HG03432 (cell line): ENCODE results near the gene NKAIN2.
"Not testable (repeated sequence)": the region's sequence is repeated elsewhere in the genome, so short reads cannot be mapped to it uniquely, and the experiment has no call there.

Source experiments
- ATAC-seq: cut with Tn5 transposase; IDR thresholded peaks from one replicate; pipeline ENCODE4 v1.9.1; 2021; ENCODE audit warnings: mild to moderate bottlenecking, moderate library complexity; ENCODE audit not compliant: unreplicated experiment

The NKAIN2 gene

DNA sequence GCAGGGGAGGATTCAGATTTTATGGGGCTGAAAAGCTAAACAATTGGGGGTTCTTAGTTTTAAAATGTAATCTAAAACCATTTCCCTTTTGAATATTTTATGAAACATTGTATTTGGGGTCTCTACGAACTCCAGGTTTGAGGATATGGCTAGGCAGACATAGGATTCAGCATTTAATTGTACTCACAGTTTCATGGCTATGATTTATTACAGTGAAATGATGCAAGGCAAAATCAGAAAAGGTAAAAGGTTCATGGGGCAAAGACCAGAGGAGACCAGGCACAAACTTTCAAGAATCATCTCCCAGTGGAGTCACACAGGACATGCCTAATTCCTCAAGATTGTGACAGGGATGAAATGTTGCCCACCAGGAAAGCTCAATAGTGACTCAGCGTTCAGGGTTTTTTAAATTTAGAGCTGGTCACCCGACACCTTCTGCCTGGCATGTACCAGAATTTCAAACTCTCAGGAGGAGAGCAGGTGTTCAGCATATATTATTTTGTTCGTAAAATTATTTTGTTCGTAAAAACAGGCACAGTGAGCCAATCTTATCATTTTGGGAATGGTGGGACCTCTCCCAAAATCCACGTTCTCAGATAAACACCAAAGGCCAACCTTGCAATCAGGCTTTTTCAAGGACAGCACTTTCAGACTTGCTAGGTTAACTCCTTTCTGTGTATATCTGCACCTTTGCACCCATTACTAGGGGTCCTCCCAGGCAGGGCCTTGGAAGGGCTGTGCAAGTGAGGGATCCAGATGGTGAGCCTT lies 270.3 kb downstream of the NKAIN2 start:
- no peak for ATAC-seq

DNA sequence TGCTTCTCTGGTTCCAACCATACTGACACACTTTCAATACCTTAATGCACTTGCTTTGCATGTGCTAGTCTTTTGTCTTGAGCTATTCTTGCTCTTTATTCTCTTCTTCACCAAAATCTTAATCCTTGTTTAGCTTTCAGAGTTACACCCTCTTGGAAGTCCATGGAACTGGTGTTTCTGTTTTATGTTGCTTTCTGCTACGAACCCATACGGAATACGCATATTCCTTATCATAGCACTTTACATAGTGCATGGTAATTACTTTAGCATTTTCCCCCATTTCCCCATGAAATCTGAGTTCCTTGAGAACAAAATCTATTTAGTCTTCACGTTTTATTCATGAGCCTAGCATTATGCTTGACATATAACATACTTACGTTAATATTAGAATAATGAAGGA lies 270.9 kb downstream of the NKAIN2 start:
- ATAC-seq: no peak

DNA sequence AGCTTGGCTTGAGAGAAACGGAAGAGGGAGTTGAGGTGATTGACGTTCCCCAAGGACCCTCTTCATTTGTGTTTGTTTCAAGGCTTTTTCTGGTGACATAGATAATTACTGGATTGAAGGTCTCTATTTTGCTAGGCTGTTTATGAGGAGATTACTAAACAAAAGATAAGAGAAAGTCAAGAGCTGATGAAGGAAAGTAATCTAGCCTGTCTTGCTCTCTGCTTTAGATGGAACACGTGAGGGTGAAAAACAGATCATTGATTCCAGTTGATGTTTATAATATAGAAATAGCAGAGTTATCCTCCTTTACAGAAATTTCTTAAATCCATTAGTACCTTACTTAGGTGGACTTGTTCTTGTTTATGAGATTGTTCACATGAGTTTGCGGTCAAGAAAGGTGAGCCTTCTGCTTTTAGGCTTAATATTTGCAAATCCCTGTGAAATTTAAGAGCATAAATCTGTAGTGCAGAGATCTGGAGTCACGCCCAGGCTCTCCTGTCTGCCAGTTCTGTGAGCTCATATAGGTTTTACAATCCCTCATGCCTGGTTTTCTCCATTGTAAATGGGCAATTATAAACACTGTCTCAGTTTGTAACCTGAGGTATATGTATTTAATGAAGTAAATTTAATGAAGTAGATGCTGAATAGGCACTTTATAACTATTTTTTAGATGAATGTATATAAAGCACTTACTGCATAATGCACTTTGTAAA lies 272.8 kb downstream of the NKAIN2 start:
- no peak for ATAC-seq

DNA sequence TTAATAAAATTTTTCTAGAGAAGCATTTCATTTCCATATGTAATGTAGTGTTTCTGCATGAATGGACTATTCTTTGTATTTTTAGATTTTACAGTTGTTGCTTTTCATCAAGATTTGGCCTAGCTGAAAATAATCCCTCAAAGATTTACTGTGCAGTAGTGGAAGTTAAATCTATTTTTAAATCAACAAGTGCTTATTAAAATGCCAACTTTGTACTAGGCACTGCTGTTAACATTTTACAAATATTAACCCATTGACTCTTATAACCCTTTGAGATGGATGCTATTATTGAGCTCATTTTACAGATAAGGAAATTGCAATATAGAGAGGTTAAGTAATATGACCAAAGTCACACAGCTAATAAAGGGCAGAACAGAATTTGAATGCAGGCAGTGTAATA lies 274.5 kb downstream of the NKAIN2 start:
- ATAC-seq: no peak

DNA sequence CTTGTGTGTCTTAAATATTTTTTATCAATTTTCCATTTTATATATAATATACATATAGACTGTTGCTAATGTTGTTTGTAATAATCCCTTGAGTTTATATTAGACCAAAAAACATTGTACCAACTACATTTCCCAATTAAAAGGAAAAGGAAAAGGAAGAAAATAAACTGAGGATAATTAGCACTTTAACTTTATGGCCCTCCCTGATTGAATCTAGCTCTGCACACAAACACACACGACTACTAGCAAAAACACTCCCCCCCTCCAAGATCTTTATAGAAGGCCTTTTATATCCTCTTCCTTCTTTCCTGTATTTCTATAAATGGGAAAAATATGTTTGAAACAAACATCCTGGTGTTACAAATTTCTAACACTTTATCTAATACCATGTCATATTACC lies 276.8 kb downstream of the NKAIN2 start:
- no peak for ATAC-seq

DNA sequence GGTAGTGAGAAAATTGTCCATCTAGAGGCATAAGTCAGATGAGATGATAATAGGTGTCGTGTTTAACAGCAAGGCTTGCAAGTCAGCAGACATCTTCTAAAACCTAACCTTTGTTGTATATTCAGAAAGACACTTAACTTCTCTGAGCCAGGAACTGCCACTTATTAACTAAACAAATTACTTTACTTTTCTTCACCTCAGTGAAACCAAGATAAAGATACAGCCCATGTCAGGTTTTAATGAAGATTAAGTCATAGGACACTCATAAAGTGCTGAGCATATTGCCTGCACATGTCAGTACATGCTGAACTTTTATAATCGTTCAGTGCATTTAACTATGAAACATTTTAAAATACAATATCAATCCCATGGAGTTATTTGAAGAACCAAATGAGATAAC lies 286.8 kb downstream of the NKAIN2 start:
- no peak for ATAC-seq

DNA sequence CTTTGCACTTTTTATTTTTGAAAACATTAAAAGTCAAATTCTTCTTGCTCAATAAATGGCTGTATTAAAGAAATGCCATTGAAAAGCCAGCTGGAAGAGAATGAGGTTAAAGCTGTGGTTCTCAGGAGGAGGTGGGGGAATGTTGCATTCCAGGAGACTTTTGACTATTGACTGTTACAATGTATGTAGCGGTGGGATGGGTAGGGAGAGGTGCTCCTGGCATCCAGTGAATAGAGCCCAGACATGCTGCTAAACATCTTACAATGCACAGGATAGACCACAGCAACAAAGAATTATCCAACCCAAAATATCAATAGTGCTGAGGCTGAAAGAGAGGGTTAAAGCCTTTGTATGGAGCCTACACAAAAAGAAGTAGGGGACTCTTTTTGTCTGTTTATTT lies 295.9 kb downstream of the NKAIN2 start:
- no peak for ATAC-seq

DNA sequence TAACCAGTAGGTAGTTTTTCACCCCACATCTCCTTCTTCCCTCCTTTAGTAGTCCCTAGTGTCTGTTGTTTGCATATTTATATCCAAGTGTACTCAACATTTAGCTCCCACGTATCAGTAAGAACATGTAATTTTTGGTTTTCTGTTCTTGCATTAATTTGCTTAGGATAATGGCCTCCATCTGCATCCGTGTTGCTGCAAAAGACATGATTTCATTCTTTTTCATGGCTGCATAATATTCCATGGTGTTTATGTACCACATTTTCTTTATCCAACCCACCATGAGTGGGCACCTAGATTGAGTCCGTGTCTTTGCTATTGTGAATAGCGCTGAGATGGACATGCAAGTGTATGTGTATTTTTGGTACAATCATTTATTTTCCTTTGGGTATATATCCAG lies 306.8 kb downstream of the NKAIN2 start:
- no peak for ATAC-seq

DNA sequence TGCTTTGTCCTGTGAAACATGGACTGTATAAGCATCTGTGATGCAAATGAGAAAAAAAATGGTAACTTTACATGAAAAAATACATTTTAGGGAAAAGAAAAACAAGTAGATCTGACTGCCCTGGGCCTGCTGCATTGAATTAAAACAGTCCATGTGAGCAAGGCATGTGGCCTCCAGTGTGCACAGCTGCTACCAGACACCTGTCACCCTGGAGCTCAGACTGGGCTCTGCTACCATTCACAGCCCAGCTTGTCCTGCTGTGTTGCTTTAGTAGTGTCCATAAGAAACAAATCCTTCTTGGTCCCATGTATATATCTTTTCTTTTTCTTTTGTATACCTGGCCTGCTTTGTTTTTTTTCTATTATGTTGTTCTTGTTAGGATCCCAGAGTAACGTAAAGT lies 315.9 kb downstream of the NKAIN2 start:
- no peak for ATAC-seq

DNA sequence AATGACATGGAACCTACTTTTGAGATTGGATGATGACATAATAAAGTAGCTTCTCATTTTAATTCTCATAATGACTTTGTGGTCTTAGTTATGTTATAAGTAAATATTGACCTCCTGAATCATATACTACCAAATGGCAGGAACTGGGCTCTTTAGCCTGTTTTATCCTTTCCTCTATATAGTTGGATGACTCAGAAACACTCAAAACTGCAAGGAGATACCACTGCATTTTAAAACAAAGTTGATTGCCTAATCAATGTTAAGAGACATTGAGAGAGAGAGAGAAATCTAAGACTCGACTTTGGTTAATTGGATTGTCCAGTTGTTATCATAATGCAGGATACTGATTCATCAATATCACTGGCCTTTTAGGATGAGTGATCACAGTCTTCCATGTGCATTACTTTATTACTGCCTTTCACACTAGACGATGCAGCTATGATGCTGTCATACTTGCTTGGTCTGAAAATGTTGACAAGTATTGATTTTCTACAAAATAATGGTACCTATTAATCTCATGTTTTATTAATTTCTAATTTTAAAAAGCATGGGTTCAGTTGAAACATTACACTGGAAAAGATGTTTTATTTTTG lies 320.0 kb downstream of the NKAIN2 start:
- ATAC-seq: no peak

DNA sequence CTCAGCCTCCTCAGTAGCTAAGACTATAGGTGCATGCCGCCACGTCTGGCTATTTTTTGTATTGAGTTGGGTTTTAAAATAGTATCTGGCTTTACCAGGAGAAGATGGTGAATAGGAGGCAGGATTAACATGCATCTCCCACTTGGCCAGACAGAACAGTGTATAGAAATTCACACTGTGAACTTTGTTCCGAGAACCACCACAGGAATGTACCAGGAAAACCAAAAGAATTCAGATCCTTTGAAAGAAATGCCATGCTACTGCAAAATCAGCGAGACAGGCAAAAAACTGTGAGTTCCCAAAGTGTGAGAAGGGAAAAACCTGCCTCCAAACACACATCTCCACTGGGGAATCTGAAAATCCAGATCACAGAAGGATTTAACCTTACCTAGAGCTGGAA lies 327.6 kb downstream of the NKAIN2 start:
- no peak for ATAC-seq

DNA sequence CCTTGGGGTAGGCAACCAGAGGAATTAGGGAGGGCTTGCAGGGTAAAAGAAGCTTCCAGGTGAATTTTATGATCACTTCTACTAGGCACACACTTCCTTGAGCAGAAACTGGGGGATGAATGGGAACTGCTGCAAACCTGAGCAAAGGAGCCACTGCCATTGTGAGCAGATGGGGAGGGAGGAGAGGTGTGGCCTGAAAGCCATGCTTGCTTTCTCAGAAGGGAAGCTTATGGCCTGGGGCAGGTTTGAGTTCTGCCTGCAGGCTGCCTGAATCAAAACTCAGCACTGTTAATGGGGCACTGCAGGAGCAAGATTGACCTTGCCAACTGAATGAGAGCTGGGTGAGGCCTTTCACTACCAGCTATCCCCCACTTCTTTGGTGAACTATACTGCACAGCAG lies 328.1 kb downstream of the NKAIN2 start:
- ATAC-seq: no peak

DNA sequence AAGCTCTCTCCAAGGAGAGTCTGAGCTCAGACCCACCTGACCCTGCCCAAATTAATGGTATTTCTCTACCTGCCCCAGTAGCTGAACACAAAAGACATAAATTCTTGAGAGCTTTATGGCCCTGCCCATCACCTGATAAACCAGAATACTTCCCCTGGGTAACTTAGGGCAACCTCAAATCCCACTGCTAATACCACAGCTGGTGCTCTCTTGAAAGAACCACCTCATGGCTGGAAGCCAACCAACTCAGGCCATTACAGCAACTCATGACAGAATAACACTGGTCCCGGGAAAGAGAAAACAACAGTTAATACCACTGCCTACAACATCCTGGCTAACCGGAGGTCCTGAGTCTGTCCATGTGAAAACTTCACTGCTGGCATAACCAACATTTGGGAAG lies 328.6 kb downstream of the NKAIN2 start:
- no peak for ATAC-seq

DNA sequence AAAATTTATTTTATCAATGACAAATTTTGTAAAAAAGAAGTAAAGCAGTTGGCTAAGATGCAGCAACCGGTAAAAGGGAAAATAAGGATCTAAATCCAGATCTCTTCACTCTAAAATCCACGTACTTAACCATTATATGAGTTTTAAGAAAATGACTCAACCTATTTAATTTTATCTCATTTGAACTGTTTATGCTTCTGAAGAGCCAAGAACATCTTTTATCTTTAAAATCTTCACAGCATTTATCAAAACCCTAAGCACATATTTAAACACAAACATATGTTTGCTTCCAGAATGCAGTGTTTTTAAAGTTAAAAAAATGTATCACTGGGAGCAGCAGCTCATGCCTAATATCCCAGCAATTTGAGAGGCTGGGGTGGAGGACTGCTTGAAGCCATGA lies 339.2 kb downstream of the NKAIN2 start:
- no peak for ATAC-seq

DNA sequence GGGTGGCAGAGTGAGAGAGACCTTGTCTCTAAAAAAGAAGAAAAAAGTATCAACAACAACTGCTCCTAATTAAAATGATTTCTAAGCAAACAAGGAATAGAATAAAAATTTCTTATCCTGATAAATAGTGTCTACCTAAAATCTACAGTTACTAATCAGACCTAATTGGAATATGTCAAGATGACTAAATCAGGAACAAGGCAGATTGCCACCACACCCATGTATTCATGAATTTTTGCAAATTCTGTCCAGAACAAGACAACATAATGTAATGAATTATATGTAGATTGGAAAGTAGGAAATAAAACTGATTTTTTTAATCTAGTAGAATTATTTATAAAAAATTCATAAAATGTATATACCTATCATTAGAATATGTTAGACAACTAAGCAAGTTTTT lies 339.8 kb downstream of the NKAIN2 start:
- no peak for ATAC-seq

DNA sequence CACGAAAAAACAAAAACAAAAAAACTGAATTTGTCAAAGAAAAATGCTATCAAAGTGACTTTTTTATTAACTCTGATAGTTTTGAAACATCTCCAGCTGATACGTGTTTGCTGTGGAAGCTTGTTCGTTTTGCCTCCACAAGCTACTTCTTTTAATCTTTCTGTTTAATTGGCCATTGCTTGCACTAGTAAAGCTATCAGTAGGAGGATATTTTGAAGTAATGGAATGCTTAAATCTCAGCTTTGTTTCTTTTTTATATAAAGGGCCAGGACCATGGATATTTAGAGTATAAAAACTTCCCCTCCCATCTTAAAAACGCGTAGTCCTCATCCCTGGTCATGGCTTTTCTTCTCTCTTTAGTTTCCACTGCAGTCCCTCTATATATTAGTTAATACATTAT lies 344.0 kb downstream of the NKAIN2 start:
- no peak for ATAC-seq

DNA sequence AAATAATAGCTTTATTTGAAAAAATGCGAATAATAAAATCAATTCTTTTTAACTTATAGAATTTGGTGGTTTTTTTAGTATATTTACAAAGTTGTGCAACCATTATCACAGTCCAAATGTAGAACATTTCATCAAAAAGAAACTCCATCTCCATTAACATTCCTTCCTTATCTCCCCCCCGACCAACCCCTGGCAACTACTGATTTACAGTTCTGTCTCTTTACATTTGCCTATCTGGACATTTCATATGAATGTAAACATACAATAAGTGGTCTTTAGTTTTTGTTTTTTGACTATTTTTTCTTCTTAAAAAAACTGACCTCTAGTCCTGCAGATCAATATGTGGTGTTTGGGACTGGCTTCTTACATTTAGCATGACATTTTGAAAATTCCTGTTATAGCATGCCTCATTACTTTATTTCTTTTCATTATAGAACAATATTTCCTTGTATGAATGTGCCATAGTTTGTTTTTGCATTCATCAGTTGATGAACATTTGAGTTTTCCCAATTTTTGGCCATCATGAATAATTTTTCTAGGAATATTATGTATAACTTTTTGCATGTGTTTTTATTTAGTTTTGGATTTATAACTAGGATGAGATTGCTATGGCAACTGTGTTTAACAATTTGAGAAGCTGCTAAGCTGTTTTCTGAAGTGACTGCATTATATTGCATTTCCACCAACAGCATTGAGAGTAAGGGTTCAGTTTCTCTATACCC lies 344.7 kb downstream of the NKAIN2 start:
- no peak for ATAC-seq

DNA sequence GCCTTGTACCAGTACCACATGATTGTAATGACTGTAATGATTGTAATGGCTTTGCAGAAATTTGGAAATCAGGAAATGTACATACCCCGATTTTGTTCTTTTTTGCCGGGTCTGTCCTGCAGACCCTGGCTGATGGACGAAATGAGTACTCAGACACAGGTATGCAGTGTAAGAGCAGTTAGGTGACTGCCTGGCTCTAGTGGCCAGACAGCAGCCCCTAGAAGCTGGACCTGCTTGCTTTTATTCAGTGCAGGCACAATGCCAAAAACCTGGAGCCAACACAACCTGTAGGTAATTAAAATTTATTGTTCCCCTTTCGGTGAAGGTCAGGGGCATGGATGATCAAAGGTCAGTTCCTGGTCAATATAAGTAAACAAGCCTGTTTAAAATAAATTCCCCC lies 346.0 kb downstream of the NKAIN2 start:
- ATAC-seq: no peak

DNA sequence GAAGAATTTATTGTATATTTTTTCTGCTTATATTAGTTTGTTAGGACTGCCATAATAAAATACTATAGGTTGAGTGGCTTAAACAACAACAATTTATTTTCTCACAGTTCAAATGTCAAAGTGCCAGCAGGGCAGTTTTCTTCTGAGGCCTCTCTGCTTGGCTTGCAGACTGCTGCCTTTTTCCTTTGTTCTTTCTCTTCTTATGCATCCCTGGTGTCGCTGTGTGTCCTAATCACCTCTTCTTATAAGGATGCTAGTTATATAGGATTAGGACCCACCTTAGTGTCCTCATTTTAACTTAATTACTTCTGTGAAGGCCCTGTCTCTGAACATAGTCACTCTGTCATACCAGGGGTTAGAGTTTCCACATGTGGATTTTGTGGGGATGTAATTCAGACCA lies 354.4 kb downstream of the NKAIN2 start:
- no peak for ATAC-seq

DNA sequence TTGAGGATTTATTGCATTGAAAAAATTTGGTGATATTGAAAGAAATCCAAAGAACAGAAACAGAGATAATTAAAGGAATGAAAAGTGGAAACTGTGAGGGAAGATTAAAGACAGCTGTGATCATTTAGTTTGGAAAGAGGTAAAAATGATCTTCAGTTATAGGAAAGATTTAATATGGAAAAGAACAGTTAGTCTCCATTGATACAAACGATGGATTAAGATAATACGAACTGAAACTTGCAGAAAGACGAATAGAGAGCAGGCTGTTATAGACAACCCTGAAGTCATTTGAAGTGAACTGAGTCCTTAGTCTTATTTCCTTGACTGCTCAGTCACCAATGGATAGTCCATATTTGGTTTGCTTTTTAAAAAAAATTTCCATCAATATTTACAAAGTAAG lies 360.0 kb downstream of the NKAIN2 start:
- no peak for ATAC-seq

DNA sequence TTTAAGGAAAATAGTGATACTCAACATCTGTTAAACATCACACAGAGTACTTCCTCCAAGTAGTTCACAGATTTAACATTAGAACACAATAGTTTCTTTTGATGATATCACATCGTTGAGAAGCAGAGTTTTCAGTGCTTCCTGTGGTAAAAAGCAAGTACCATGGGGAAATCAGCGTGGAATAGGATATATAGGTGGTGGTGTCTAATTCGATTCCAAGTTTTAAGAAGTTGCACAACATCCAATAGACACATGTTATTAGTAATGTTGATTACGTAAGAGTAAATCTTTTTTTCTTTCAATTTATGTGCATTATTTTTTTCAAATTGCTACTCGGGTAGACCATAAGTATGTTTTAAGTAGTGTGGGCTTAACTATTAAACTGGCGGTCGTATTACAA lies 360.7 kb downstream of the NKAIN2 start:
- no peak for ATAC-seq

DNA sequence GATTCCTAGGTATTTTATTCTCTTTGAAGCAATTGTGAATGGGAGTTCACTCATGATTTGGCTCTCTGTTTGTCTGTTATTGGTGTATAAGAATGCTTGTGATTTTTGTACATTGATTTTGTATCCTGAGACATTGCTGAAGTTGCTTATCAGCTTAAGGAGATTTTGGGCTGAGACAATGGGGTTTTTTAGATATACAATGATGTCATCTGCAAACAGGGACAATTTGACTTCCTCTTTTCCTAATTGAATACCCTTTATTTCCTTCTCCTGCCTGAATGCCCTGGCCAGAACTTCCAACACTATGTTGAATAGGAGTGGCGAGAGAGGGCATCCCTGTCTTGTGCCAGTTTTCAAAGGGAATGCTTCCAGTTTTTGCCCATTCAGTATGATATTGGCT lies 363.6 kb downstream of the NKAIN2 start:
- not testable (repeated sequence) for ATAC-seq
